SHP77 (cell line): ENCODE results near the gene ARMC2.
"Not testable (repeated sequence)": the region's sequence is repeated elsewhere in the genome, so short reads cannot be mapped to it uniquely, and the experiment has no call there.

Experiments used
- DNase-seq, 2 experiments: peaks; one replicate each; lab custom pipeline; 2025; lab: John Stamatoyannopoulos, UW

Gene ARMC2

DNA sequence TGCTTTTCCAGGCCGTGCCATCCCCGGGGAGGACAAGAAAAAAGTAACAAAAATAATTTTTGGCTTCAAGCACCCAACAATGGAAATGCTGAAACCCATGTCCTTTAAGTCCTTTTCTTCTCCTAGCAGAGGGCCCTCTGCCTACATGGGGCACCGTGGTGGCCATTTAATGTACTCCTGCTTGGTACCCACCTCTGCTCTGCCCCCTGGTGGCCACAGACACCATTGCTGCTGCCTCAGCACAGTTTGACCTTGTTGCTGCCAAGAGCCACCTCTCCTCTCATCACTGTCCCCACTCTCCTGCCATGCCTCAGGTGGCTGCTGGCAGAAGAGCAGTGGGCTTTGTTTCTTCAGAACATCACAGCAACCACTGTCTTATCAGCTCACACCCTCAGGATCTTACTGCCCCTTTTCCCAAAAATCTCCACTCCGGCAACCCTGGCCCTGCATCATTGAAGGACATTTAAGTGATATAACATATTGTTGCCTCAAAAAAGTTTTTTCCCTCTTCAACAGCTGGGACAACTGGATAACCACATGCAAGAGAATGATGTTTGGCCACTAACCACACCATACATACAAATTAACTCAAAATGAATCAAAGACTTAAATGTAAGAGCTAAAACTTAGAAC, 12.9 kb upstream of the ARMC2 start:
- peak; percentile 62 to 81 for DNase-seq

DNA sequence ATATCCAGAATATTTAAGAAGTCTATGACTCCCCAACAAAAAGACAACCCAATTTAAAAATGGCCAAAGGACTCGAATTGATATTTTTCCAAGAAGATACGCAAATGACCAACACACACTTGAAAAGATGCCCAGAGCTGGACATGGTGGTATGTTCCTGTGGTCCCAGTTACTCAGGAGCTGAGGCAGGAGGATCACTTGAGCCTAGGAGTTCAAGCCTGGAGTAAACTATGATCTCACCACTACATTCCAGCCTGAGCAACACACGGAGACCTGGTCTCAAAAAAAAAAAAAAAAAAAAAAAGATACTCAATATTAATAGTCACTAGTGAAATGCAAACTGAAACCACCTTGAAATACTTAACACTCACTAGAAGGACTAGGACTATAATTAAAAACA, 12.2 kb upstream of the ARMC2 start:
- no peak for DNase-seq

DNA sequence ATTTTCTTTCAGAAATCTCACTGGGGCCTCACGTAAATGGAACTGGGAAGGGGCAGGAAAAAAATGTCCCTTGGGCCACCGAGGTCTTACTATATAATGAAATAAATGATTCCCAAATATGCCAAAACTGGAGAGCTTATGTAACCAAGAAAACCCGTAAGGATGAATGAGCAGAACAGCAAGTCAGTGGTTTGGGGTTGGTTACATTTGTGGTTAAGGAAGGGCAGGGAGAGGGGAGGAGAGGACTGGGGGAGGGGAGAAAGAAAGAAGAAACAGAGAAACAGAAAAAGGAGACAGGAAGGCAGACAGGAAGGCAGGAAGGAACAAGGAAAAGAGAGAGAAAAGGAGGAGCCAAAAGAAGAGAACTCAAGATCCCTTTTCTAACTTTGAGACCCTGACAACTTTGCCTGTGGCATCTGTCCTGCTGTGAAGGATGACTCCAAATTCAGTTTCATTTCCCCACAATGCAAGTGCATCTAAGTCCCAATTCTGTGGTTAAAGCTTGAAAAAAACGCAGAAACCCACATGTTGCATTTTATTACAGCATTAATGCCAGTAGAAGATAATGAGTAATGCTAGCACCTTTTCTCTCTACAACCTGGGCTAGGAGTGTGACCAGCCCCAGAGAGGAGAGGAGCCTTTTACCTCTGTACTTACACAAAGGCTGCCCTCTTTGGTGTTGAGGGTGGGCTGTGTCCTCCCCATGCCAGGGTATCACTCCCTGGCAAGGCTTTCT, 10.8 kb upstream of the ARMC2 start:
- no peak for DNase-seq

DNA sequence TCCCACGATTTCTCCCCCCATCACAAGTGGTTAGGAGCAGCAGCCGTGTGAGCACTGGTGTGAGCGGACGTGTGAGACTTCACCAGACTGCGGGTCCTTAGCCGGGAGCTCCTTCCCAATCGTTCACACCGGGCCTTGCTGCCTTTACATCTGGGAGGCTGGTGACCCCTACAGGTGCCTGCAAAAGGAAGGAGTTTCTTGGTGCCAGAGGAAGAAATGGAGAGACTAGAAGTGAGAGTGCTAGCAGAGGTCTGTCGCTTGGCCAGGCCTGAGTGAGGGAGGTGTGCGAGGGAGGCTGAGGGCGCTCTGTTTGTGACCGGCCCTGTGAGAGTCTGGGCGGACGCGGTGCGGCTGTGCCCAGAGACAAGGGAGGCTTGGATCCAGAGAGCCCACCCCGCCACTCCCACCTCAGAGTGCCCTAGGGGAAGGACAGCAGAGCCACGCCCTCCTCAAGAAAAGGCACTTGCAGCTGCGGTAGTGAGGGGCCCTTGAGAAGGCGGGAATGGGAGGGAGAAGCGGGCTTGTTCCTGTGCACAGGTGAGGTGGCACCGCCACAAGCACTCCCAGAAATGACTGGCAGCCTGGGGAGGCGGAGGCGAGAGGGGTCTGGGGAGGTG, 10.0 kb upstream of the ARMC2 start:
- DNase-seq: no peak

DNA sequence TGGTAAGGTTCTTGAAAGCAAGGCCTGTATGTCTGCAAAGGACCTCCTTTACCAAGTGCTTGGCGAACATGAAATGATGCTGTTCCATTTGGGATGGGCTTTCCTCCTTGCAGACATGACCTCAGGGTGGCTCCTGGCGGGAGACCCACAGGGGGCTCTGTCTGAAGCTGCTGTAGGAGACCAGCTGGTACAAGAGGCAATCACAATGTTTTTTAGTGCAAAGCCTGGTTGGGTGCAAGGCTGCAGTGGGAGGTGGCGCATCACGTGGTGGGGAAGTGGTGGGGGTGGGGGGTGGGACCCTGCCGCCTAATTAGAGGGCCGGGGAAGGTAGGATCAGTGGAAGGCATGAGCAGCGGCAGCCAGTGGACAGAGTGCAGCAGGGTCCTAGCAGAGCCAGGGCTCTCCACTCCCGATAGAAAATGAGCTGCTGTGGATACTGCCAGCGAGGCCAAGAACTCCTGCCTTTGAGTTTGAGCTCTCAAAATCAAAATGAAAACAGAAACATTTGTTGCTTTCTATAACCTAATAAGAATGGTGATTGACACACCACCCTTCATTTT, 9.1 kb upstream of the ARMC2 start:
- no peak for DNase-seq

DNA sequence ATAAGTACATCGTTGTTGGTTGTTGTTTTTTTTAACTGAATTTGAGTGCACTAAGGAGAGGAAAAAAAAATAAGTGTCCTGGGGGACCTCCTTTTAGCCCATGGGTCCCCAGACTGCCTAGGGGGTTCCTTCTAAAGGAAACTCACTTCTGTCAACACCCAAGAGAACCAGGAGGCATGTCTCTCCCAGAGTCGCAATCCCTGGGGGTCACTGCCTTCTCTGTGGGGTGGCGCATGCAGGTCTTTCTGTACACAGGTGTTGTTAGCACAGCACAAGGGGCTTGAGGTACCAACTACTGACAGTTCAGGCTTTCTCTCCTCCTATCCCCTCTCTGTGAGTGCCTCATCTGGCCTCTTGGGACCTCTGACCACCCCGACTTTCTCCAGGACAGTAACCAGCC, 7.3 kb upstream of the ARMC2 start:
- DNase-seq: no peak

DNA sequence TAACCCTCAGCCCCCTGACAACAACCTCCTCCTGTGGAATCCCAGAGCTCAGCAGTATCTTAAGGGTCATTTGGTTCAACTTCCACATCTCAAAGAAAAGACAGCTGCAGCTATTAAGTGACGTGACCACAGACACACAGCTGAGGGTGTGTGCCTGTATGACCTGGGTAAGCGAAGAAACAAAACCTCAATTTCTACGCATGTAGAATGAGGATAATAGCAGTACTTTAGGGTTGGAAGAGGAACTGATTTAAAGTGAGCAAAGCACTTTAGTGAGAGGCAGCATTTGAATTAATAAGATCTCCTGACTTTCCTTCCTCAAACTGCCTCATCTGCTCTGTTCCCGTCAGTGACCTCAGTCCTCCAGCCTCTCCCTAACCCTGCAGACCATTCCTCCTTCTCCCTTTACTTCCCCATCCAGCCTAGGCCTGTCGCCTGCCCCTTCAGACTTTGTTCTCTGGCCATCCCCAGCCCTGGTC, 6.8 kb upstream of the ARMC2 start:
- no peak for DNase-seq

DNA sequence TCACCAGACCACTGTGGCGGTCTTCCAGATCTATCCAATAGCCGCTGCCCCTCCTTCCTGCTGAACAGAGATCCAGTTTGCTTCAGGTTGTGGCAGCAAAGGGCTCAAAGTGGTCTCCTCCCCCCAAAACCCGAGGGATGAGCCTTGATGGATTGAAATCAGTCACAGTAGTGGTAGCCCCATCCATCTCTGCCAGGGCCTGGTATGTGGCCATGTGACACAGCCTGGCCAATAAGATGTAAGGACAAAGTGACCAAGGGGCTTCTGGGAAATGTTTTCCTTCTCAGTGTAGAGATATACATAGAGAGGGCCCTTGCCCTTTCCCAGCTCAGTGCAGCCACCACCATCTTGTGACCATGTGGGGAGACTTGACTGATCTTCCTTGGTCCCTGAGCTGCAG, 4.1 kb upstream of the ARMC2 start:
- no peak for DNase-seq

DNA sequence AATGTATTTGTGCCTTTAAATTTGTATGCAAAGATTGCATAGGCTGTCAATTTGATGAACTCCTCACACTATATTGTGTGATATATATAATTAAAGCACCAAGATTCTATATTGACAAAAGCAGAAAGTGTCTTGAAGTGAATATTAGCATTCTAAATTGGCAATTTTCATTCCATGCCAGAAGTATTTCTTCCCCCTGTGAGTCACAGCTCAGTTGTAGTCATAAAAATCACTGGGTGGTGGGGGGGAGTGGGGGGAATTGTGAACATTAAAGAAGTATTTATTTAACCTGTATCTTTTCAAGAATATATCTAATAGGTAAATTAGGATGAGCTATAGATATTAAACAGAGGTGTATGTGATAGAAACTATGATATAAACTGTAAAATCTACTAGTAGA, 3.1 kb upstream of the ARMC2 start:
- DNase-seq: no peak

DNA sequence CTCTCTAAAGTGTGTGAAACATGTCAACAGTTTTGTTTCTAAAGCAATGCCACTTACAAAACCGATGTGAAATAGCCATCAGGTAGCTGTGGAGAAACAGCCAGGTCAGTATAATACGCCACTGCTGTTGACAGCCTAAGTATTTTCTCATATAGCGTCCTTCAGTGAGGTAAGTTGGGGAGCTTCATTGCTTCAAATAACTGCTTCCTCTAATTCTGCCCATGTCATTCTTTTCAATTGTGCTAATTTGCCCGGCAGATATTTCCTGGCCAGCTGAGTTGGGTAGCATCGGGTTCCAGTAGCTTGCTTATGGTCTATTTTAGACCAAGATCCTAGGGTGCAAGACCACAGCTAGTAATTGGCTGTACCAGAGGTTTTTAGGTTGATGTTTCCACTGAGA, 2.1 kb upstream of the ARMC2 start:
- DNase-seq: no peak

DNA sequence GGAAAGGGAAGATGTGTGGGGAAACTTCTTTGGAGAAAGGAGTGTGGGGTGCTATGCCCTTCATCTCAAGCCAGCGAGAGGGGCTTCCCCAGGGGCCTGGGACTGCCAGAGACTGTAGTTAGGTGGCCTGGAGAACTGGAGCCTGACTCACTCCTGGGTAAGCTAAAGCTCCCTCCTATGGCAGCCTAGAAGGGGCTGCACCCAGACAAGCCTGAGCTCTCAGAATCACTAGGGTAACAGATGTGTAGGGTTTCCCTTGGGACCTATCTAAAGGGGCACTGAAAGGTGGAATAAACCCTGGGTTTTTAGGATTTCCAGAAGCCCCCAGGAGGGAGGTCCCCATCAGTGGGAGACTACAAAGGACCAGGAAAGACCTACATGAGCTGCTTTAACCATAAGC, 1.6 kb upstream of the ARMC2 start:
- no peak for DNase-seq

DNA sequence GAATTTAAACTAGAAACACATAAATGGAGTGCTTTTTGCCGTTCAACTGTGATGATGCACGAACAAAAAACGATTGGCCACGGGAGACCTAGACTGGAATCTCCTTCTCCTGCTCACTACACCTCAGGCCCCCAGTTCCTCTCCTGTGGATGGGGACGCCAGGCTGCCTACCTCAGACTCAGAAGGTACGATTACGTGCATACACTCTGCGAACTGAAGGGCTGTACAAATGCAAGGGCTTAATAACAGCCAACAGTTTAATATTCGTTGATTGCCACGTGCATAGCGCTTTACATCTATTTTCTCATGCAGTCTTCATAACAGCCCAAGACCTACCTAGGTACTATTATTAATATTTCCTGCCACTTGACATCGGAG, 495 bp upstream of the ARMC2 start:
- peak in 1 of 2 experiments; percentile 19 for DNase-seq

DNA sequence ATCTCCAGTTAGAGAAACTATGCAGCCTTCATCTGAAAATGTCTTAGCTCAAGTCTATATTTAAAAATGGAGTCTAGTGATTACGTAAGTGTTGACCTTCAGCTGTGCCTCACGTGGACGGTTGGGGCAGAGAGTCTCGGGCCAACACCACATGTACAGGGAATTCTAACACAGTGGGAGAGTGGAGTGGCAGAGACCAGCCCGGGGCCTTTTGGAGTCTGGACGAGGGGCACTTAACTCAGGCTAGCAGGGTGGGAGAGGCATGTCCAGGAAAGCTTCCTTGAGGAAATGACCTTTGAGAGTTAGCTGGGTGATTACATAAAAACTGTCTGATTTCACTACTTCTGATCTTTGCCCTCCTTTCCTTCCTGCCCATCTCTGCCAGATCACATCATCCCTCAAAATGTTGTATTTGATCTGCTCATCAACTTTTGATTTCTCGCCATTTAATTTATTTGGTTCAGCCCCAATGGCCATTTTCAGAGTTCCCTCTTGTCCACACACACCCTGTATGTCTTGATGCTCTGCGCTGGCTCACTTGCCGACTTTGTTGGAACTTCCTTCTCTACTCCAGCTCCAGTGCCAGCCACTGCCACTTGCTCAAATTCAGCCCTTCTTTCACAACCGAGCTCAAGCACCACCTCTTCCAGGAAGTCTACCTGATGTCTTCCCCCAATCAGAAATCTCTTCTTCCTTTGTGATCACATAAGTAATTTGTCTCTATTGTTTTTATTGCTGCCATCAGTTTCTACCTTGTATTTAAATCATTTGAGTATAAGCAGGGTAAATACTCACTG, 2.6 kb downstream of the ARMC2 start:
- peak in 1 of 2 experiments; percentile 11 for DNase-seq

DNA sequence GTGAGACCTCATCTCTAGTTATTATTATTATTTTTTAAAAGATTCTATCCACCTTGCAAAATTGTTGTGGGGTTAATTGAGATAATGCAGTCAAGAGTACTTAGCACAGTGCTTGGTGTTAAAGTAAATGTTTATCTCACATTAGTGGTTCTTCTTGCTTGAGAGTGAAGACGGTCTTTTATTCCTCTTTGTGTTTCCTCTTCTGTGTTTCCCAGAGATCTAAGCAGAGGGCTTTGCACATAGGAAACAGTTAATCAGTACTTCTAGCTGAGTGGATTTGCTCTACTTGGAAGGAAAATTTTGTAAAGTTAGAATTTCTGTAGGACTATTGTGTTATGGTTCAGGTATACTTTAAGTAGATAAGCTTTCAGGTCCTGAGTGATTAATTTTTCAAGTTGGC, 3.5 kb downstream of the ARMC2 start:
- DNase-seq: no peak

DNA sequence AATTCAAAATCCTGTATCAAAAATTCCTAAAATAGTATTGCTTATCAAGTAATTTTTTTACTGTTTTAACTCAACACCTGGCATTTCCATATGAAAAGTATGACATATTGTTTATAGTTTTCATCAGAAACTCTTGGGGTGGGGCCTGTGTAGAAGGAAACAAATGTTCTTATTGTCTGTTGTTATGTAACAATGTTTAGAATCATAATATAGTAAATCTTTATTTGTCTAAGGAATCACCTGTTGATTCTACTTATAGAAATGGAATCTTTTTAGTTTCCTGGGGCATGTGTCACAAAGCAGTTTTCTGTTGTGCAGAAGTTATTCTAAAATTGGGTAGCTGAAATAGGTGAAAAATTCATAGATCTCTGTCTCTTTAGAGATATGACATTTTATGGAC, 4.9 kb downstream of the ARMC2 start:
- DNase-seq: no peak

DNA sequence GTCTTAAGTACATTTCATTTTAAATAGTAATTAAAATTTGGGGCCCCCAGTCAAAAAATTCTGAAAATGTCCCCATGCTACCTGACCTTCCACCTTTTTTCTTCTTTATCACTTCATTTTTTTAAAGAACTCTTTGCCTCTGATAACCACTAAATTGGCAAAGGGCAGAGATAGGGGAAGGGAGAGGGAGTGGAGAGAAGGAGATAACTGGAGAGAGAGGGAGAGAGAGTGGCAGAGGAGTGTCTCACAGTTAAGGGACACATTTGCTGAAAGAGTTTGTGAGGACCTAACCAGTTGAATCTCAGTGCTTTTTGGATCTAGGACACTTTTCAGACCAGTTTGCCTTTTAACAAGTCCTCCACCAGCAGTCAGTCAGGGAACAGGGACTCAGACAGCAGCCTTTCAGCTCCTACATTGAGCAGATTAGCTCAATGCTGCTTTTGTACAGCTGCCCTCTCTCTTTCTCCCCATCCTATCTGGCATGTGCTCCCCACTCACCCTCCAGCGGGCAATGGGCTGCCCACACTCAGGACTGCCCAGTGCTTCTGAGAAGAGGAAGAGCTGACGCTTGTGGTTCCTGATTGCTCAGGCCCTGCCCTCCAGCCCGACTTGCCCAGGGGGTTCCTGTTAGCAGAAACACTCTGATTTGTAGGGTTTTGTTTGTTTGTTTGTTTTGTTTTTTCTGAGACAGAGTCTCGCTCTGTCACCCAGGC, 14.4 kb downstream of the ARMC2 start:
- no peak for DNase-seq

DNA sequence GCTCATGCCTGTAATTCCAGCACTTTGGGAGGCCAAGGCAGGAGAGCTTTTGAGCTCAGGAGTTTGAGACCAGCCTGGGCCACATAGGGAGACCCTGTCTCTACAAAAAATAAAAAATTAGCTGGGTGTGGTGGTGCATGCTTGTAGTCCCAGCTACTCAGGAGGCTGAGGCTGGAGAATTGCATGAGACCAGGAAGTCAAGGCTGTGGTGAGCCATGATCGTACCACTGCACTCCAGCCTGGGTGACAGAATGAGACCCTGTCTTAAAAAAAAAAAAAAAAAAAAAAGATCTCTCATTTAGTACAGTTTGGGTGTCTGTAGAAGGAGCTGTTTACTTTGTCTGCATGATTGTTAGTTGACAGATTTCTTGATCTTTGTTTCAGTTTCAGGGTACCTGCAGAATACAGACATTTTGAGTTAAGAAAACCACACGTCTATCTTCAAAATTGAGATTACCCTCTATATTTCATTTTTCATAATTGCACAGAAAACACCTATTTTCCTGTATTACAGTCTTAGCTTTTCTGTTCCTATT, 17.6 kb downstream of the ARMC2 start:
- not testable (repeated sequence) for DNase-seq

DNA sequence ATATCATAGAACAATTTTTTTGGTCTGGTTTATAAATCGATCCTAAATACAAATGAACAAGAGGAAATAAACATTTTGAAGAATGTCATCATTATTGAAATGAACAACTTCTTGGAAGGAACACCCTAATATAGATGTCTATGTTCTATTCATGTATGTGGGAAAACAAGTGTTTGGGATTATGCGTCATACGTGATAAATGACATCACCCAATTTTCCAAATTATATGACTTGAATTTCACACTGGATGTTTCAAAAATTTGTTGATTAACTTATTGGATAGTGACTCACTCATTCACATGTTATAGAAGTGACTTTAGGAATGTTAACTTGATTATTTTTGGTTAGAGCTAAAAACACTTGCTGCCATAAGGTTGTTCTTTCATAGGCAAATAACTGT, 18.6 kb downstream of the ARMC2 start:
- no peak for DNase-seq

DNA sequence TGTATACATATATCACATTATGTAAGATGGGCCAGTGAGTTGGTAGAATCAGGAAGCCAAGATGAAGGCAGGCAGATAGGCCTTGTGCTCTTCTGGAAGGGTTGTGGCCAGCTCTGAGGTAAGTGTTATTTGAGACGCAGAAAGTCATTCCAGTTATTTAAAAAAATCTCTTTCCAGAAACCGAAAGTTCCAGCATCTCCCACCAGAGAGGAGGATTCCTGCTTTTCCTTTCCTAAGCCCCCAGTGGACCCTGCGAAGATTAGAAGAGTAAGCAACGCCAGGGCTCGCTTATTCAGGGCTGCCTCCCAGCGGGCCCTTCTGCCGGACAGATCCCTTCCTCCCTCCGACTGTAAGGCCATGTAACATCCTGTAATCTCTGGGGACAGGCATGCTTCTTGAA, 20.4 kb downstream of the ARMC2 start:
- no peak for DNase-seq

DNA sequence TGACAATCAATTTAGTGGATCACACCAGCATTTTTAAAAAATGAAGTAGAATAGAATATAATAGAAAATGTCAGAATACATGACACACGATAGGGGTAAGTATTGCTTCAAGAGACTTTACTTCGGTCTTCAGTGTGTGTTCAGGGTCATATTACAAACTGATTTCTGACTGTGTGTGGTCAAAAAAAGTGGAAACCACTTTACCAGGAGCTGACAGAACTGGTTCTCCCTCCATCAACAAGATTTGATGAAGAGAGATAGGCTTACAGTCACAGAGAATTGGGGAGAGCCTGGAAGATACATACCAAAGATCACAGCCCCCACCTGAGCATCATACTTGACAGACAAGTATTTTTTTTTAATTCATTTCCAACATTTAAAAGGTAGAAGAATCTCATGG, 21.7 kb downstream of the ARMC2 start:
- DNase-seq: no peak

DNA sequence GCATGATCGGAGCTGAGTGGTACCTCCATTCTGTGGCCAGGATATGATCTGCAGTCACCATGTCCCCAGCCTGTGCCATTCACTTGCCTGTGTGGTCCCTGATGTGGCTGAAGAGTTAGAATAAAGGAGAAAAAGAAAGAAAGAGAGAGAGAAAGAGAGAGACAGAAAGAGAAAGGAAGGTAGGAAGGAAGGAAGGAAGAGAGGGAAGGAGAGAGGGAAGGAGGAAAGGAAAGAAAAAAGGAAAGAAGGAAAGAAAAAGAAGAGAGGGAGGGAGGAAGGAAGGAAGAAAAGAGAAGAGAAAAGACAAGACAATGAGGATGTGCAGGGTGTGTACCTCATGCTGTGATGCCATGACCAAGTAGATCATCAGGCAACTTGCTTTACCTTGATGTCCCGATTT, 22.1 kb downstream of the ARMC2 start:
- DNase-seq: no peak
